ENCODE data around the gene SETD2.

Gene SETD2

GRCh38 chr3:46985588-46985987 is 178.3 kb downstream of the SETD2 start:
- DNase-seq (ENCODE audit: low spot score) = no peak

GRCh38 chr3:46984591-46985459 is 179.1 kb downstream of the SETD2 start:
- no peak for DNase-seq (ENCODE audit: low spot score)

- DNase-seq (ENCODE audit: low spot score) = no peak
Measured at GRCh38 chr3:46982546-46982945, 181.4 kb downstream of the SETD2 start.

- no peak for DNase-seq (ENCODE audit: low spot score)
Measured at GRCh38 chr3:46981932-46982471, 181.9 kb downstream of the SETD2 start.

GRCh38 chr3:46979958-46980497 is 183.9 kb downstream of the SETD2 start:
- no peak for DNase-seq (ENCODE audit: low spot score)

GRCh38 chr3:46978985-46979944 is 184.6 kb downstream of the SETD2 start, which contains the start of gene NBEAL2:
TSS of gene NBEAL2 (plus strand) at chr3:46979666. CDS start at chr3:46979862, 196 bp downstream.
- peak; percentile 96 for DNase-seq (ENCODE audit: low spot score)

- no peak for DNase-seq (ENCODE audit: low spot score)
Measured at GRCh38 chr3:46978381-46978780, 185.5 kb downstream of the SETD2 start.

GRCh38 chr3:46977811-46978195 is 186.1 kb downstream of the SETD2 start:
- no peak for DNase-seq (ENCODE audit: low spot score)

- DNase-seq (ENCODE audit: low spot score) = peak; percentile 100
Measured at GRCh38 chr3:46976326-46977190, 187.4 kb downstream of the SETD2 start, which contains the start of gene CCDC12. TSS of gene CCDC12 (minus strand) at chr3:46976745. CDS start at chr3:46976732, 13 bp downstream.

- DNase-seq (ENCODE audit: low spot score) = no peak
Measured at GRCh38 chr3:46974421-46975171, 189.3 kb downstream of the SETD2 start.

- DNase-seq (ENCODE audit: low spot score) = no peak
Measured at GRCh38 chr3:46972396-46972795, 191.5 kb downstream of the SETD2 start.

- no peak for DNase-seq (ENCODE audit: low spot score)
Measured at GRCh38 chr3:46971742-46972141, 192.2 kb downstream of the SETD2 start.

GRCh38 chr3:46971151-46971550 is 192.8 kb downstream of the SETD2 start:
- DNase-seq (ENCODE audit: low spot score) = no peak

- DNase-seq (ENCODE audit: low spot score) = no peak
Measured at GRCh38 chr3:46970391-46971091, 193.4 kb downstream of the SETD2 start.

- no peak for DNase-seq (ENCODE audit: low spot score)
Measured at GRCh38 chr3:46968783-46969428, 195.0 kb downstream of the SETD2 start.

- DNase-seq (ENCODE audit: low spot score) = no peak
Measured at GRCh38 chr3:46966811-46967210, 197.1 kb downstream of the SETD2 start.
